Measurements from ENCODE around the gene ACSF2. TPM values are rescaled to one million over a fixed set of nuclear protein-coding genes. Genes with fewer than 3 reads are reported as not detected.

ACSF2 gene
- total and polyA plus RNA-seq, 2 of the 13 experiments (the other 11 are each of a cell fraction or from before 2014, with no cell fraction given): 87.3 to 109 TPM

- TF ChIP-seq ARID5B (CRISPR knock-in tag; IDR thresholded peaks at IDR 0.05): no peak
- TF ChIP-seq ZBTB25 (CRISPR knock-in tag; IDR thresholded peaks at IDR 0.05): no peak
- peak; percentile 78; the same call in 1 of the 2 replicates for TF ChIP-seq ZNF788 (CRISPR knock-in tag; IDR thresholded peaks at IDR 0.05; ENCODE audit: borderline replicate concordance)
- no peak for TF ChIP-seq JUND (CRISPR knock-in tag; IDR thresholded peaks at IDR 0.05)
- TF ChIP-seq ZBTB4 (CRISPR knock-in tag; IDR thresholded peaks at IDR 0.05; ENCODE audit: borderline replicate concordance): peak; percentile 53; the same call in 1 of the 2 replicates
- no peak for TF ChIP-seq ZNF713 (CRISPR knock-in tag; IDR thresholded peaks at IDR 0.05)
- TF ChIP-seq ZNF383 (CRISPR knock-in tag; IDR thresholded peaks at IDR 0.05; ENCODE audit: borderline replicate concordance): no peak
- TF ChIP-seq ZNF672 (CRISPR knock-in tag; IDR thresholded peaks at IDR 0.05): no peak
- TF ChIP-seq CHD4 (IDR thresholded peaks at IDR 0.05; ENCODE audit: borderline replicate concordance, low read length): no peak
- no peak for TF ChIP-seq ZNF784 (CRISPR knock-in tag; IDR thresholded peaks at IDR 0.05; ENCODE audit: borderline replicate concordance)
- peak; percentile 9; the same call in 1 of the 2 replicates for TF ChIP-seq ETV5 (CRISPR knock-in tag; IDR thresholded peaks at IDR 0.05; ENCODE audit: borderline replicate concordance)
- TF ChIP-seq CSRNP2 (CRISPR knock-in tag; conservative IDR thresholded peaks at IDR 0.05; ENCODE audit: low read depth): no peak
- no peak; the same call in 1 of the 2 replicates for TF ChIP-seq ZNF816 (CRISPR knock-in tag; IDR thresholded peaks at IDR 0.05; ENCODE audit: borderline replicate concordance)
- no peak for TF ChIP-seq ZNF619 (CRISPR knock-in tag; IDR thresholded peaks at IDR 0.05)
- no peak for TF ChIP-seq ZFYVE20 (CRISPR knock-in tag; IDR thresholded peaks at IDR 0.05; ENCODE audit: borderline replicate concordance, low read depth)
Measured at GRCh38 chr17:50476545-50477315, 50.7 kb downstream of the ACSF2 start (continued).

All from HepG2 (cell line).